HepG2 (cell line): ENCODE data around the gene PTPN2. TPM values are rescaled to one million over a fixed set of nuclear protein-coding genes. Genes with fewer than 3 reads are reported as not detected.

Source experiments
- ATAD3A ChIP-seq: sonication (generic); formaldehyde crosslinking; IDR thresholded peaks from 2 replicates; pipeline ENCODE4 v1.4.0; 2020; ENCODE audit warnings: missing genetic modification reagents
- BHLHE40 ChIP-seq: IDR thresholded peaks from 2 replicates; pipeline ENCODE4 v1.6.1; 2011; ENCODE audit warnings: low read length, improper control_type of control experiment
- CENPT ChIP-seq: sonication (generic); formaldehyde crosslinking; IDR thresholded peaks from 2 replicates; pipeline ENCODE4 v1.8.0; 2022; ENCODE audit warnings: low read depth, mild to moderate bottlenecking, moderate library complexity, missing genetic modification reagents
- ELF4 ChIP-seq: sonication (generic); formaldehyde crosslinking; IDR thresholded peaks from 2 replicates; pipeline ENCODE4 v1.5.0; 2020; ENCODE audit warnings: missing genetic modification reagents, mild to moderate bottlenecking, moderate library complexity, borderline replicate concordance
- FIP1L1 ChIP-seq: fragments of 200-400 bp; formaldehyde crosslinking; IDR thresholded peaks from 2 replicates; pipeline ENCODE4 v1.6.1; 2018; ENCODE audit warnings: low read depth, mild to moderate bottlenecking, low read length, moderate library complexity, borderline replicate concordance; ENCODE audit not compliant: insufficient read depth
- JUN ChIP-seq: sonication (generic); formaldehyde crosslinking; IDR thresholded peaks from 2 replicates; pipeline ENCODE4 v1.4.0; 2020; ENCODE audit warnings: mild to moderate bottlenecking, missing genetic modification reagents
- KDM5A ChIP-seq: fragments of 200-600 bp; sonication (generic); IDR thresholded peaks from 2 replicates; pipeline ENCODE4 v1.7.0; 2018; ENCODE audit warnings: antibody characterized with exemption, mild to moderate bottlenecking, low read length, borderline replicate concordance
- NCOR1 ChIP-seq: fragments of 200-600 bp; sonication (generic); IDR thresholded peaks from 2 replicates; pipeline ENCODE4 v1.7.0; 2017; ENCODE audit warnings: antibody characterized with exemption, low read length, borderline replicate concordance
- NFRKB ChIP-seq: fragments of 450-650 bp; IDR thresholded peaks from 2 replicates; pipeline ENCODE4 v1.6.1; 2017
- NPAS2 ChIP-seq: sonication (generic); formaldehyde crosslinking; IDR thresholded peaks from 2 replicates; pipeline ENCODE4 v1.8.0; 2022; ENCODE audit warnings: mild to moderate bottlenecking, missing genetic modification reagents, borderline replicate concordance
- NR3C1 ChIP-seq: sonication (generic); formaldehyde crosslinking; IDR thresholded peaks from 2 replicates; pipeline ENCODE4 v1.4.0; 2020; ENCODE audit warnings: missing genetic modification reagents
- SOX13 ChIP-seq, 3 experiments: fragments of 450-650 bp in 1 of 3; sonication (generic) in 1 of 3; formaldehyde crosslinking in 1 of 3; IDR thresholded peaks in 2 of 3; conservative IDR thresholded peaks in 1 of 3; 2 replicates each; pipeline versions ENCODE4 v1.5.0 to v1.6.1; 2016 to 2020; ENCODE audit warnings: antibody characterized with exemption in 1 of 3, mild to moderate bottlenecking in 1 of 3, missing compliant biosample characterization in 1 of 3, missing genetic modification reagents in 1 of 3, moderate library complexity in 1 of 3
- TOE1 ChIP-seq: sonication (generic); formaldehyde crosslinking; IDR thresholded peaks from 2 replicates; pipeline ENCODE4 v1.4.0; 2020; ENCODE audit warnings: mild to moderate bottlenecking, missing genetic modification reagents
- ZBTB39 ChIP-seq: sonication (generic); formaldehyde crosslinking; IDR thresholded peaks from 2 replicates; pipeline ENCODE4 v1.5.0; 2020; ENCODE audit warnings: missing genetic modification reagents
- ZFP37 ChIP-seq: sonication (generic); formaldehyde crosslinking; IDR thresholded peaks from 2 replicates; pipeline ENCODE4 v1.4.0; 2020; ENCODE audit warnings: missing genetic modification reagents, borderline replicate concordance
- ZNF276 ChIP-seq: sonication (generic); formaldehyde crosslinking; IDR thresholded peaks from 2 replicates; pipeline ENCODE4 v1.4.0; 2020; ENCODE audit warnings: mild to moderate bottlenecking, low read depth, missing genetic modification reagents
- ZNF44 ChIP-seq: sonication (generic); formaldehyde crosslinking; IDR thresholded peaks from 2 replicates; pipeline ENCODE4 v1.5.1; 2020; ENCODE audit warnings: mild to moderate bottlenecking, missing genetic modification reagents
- ZNF530 ChIP-seq: sonication (generic); formaldehyde crosslinking; IDR thresholded peaks from 2 replicates; pipeline ENCODE4 v1.5.0; 2020; ENCODE audit warnings: low read depth, mild to moderate bottlenecking, missing genetic modification reagents
- ZNF607 ChIP-seq: sonication (generic); formaldehyde crosslinking; IDR thresholded peaks from 2 replicates; pipeline ENCODE4 v1.5.1; 2020; ENCODE audit warnings: missing genetic modification reagents, mild to moderate bottlenecking, borderline replicate concordance
- ZNF629 ChIP-seq: sonication (generic); formaldehyde crosslinking; conservative IDR thresholded peaks from 2 replicates; pipeline ENCODE4 v1.5.0; 2020; ENCODE audit warnings: missing genetic modification reagents
- ZNF709 ChIP-seq: sonication (generic); formaldehyde crosslinking; IDR thresholded peaks from 2 replicates; pipeline ENCODE4 v1.5.0; 2020; ENCODE audit warnings: mild to moderate bottlenecking, missing genetic modification reagents
- ZNF777 ChIP-seq: sonication (generic); formaldehyde crosslinking; IDR thresholded peaks from 2 replicates; pipeline ENCODE4 v1.4.0; 2020; ENCODE audit warnings: missing genetic modification reagents
- ZUFSP ChIP-seq: sonication (generic); formaldehyde crosslinking; IDR thresholded peaks from 2 replicates; pipeline ENCODE4 v1.9.0; 2021; ENCODE audit warnings: missing genetic modification reagents, mild to moderate bottlenecking, borderline replicate concordance
- polyA plus RNA-seq, 8 experiments: library from polyadenylated mRNA; depleted of rRNA in 3 of 8; stranded (reverse) in 7 of 8; unstranded in 1 of 8; fragments of >200 nt; fragmentation: Illumina TruSeq in 4 of 8; extraction: Trizol in 4 of 8; gene quantifications; 2 replicates each; pipeline versions ENCODE4 v1.2.1 to v1.2.3, GENCODE V29; 2011 to 2016; ENCODE audit warnings: low read depth in 4 of 8, missing spikeins in 1 of 8, mixed read lengths in 1 of 8; ENCODE audit not compliant: insufficient read depth in 1 of 8
- total RNA-seq, 5 experiments: library from RNA; depleted of rRNA; stranded (reverse); fragments of >200 nt; fragmentation: Illumina TruSeq; extraction: Trizol; gene quantifications; 2 replicates each; pipeline ENCODE4 v1.2.3, GENCODE V29; 2016; ENCODE audit warnings: low read depth in 1 of 5

The PTPN2 gene
- total and polyA plus RNA-seq, 2 of the 13 experiments (the other 11 are each of a cell fraction or from before 2014, with no cell fraction given) = 24.9 to 41.5 TPM

- TF ChIP-seq ZUFSP (CRISPR knock-in tag) (no peak), ZNF44 (peak; percentile 77), NFRKB (no peak), ZNF607 (peak; percentile 85; the same call in 1 of the 2 replicates), BHLHE40 (peak; percentile 65), ZNF276 (CRISPR knock-in tag) (0 out of 2 replicates have a peak, but pooled peaks have one; percentile 38), ZBTB39 (no peak; the same call in 1 of the 2 replicates), ZNF777 (0 out of 2 replicates have a peak, but pooled peaks have one; percentile 38), ATAD3A (CRISPR knock-in tag) (no peak), JUN (CRISPR knock-in tag) (peak; percentile 47; the same call in 1 of the 2 replicates), TOE1 (CRISPR knock-in tag) (no peak), ZNF629 (CRISPR knock-in tag) (no peak), SOX13 (IDR thresholded peaks at IDR 0.05) (no peak), SOX13 (CRISPR knock-in tag; conservative IDR thresholded peaks at IDR 0.05 in 1 of 2, IDR thresholded peaks at IDR 0.05 in 1 of 2) (no peak; a peak in 1 of 4 replicates), NR3C1 (no peak), ZFP37 (CRISPR knock-in tag) (0 out of 2 replicates have a peak, but pooled peaks have one; percentile 32), NPAS2 (CRISPR knock-in tag) (no peak), FIP1L1 (no peak), ELF4 (0 out of 2 replicates have a peak, but pooled peaks have one; percentile 42), KDM5A (peak; percentile 70; the same call in 1 of the 2 replicates), ZNF530 (CRISPR knock-in tag) (0 out of 2 replicates have a peak, but pooled peaks have one; percentile 53), NCOR1 (no peak), ZNF709 (CRISPR knock-in tag) (peak; percentile 98), CENPT (CRISPR knock-in tag) (peak; percentile 66; the same call in 1 of the 2 replicates)
These were observed at the start of gene PTPN2 (continued) for GRCh38 chr18:12883684-12884405.
